Measurements from ENCODE around the gene KCNIP1. TPM values are rescaled to one million over a fixed set of nuclear protein-coding genes. Genes with fewer than 3 reads are reported as not detected.

Gene KCNIP1
- total and polyA plus RNA-seq, 9 of the 15 experiments (the other 6 are each of a cell fraction or from before 2014, with no cell fraction given) = not detected

- no peak overlapping the region for H3K27ac ChIP-seq (ENCODE audit: extremely low read depth, low read depth, low read length)
- no peak overlapping the region for H3K9ac ChIP-seq (ENCODE audit: insufficient read depth in 1 of 2, low read depth in 2 of 2, low read length in 2 of 2)
- H3K4me2 ChIP-seq (ENCODE audit: insufficient read depth, low read length) = no peak overlapping the region
- no peaks in the 10 kb centered on the region for H3K9me1 ChIP-seq (ENCODE audit: control insufficient read depth, insufficient read depth, low read length)
- no peaks in the 10 kb centered on the region for H3K27me3 ChIP-seq (ENCODE audit: control insufficient read depth in 2 of 2, insufficient read depth in 2 of 2, low read length in 2 of 2)
- ATAC-seq = no peak
- intact Hi-C loops (cut with micrococcal nuclease) (no loop called here), in situ Hi-C loops (cut with MboI) (no loop called here)
- H2AFZ ChIP-seq (ENCODE audit: low read depth, low read length) = no peak overlapping the region
- TF ChIP-seq SP2 (IDR thresholded peaks at IDR 0.05; ENCODE audit: extremely low read depth, low read depth, low read length, poor library complexity, severe bottlenecking) (no peak), HNRNPH1 (optimal IDR thresholded peaks at IDR 0.05; ENCODE audit: low read depth, low read length) (no peak), GABPB1 (CRISPR knock-in tag; IDR thresholded peaks at IDR 0.05) (no peak), HIVEP1 (CRISPR knock-in tag; IDR thresholded peaks at IDR 0.05) (no peak)
- TF ChIP-seq, protein P1, sequence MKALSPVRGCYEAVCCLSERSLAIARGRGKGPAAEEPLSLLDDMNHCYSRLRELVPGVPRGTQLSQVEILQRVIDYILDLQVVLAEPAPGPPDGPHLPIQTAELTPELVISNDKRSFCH (CRISPR knock-in tag; IDR thresholded peaks at IDR 0.05) = no peak
- TF ChIP-seq, protein P1 (tag; IDR thresholded peaks at IDR 0.05) = no peak
- FAIRE-seq = no peak
- no peaks in the 10 kb centered on the region for H3K79me2 ChIP-seq (ENCODE audit: control insufficient read depth, insufficient read depth, low read length)
- no peaks in the 10 kb centered on the region for H3K9me3 ChIP-seq (replicated peaks; ENCODE audit: control insufficient read depth, insufficient read depth, low read depth, low read length)
- H3K36me3 ChIP-seq (ENCODE audit: control insufficient read depth, insufficient read depth, low read length) = no peaks in the 10 kb centered on the region
- POLR2A ChIA-PET = no interaction called here
- CTCF ChIA-PET (ENCODE audit: low intra/inter-chr PET ratio) = interaction anchor here (0.7 kb wide), 1 partner anchor 81 kb away, joined by 3 read pairs; no protein-coding TSS in a partner anchor
- no peaks in the 10 kb centered on the region for H4K20me1 ChIP-seq (replicated peaks; ENCODE audit: control insufficient read depth, insufficient read depth, low read length)
- no peak overlapping the region for H3K4me3 ChIP-seq
- no TSS peak for BruUV-seq (replicated peaks)
- no peaks in the 10 kb centered on the region for H3K4me1 ChIP-seq (replicated peaks in 1 of 2; ENCODE audit: control insufficient read depth in 2 of 2, insufficient read depth in 2 of 2, low read length in 2 of 2)
- no peak for DNase-seq (ENCODE audit: extremely low read depth in 1 of 4, low spot score in 3 of 4)
- no CpG with 5 or more reads among the region's 2 CpGs for WGBS (ENCODE audit: insufficient coverage, low coverage, missing lambda C conversion rate)
Measured at GRCh38 chr5:170697031-170697430, 193.2 kb downstream of the KCNIP1 start.

GRCh38 chr5:170700503-170700902 is 196.7 kb downstream of the KCNIP1 start:
- intact Hi-C loops (cut with micrococcal nuclease) (no loop called here), in situ Hi-C loops (cut with MboI) (no loop called here)
- no peak overlapping the region for H3K4me3 ChIP-seq
- no peaks in the 10 kb centered on the region for H4K20me1 ChIP-seq (replicated peaks; ENCODE audit: control insufficient read depth, insufficient read depth, low read length)
- no peaks in the 10 kb centered on the region for H3K4me1 ChIP-seq (replicated peaks in 1 of 2; ENCODE audit: control insufficient read depth in 2 of 2, insufficient read depth in 2 of 2, low read length in 2 of 2)
- 2% methylated on average over 5 of the region's 5 CpGs for WGBS (ENCODE audit: insufficient coverage, low coverage, missing lambda C conversion rate)
- no peak overlapping the region for H2AFZ ChIP-seq (ENCODE audit: low read depth, low read length)
- H3K9me3 ChIP-seq (replicated peaks; ENCODE audit: control insufficient read depth, insufficient read depth, low read depth, low read length) = no peaks in the 10 kb centered on the region
- no peak for DNase-seq (ENCODE audit: extremely low read depth in 1 of 4, low spot score in 3 of 4)
- no peak for FAIRE-seq
- no peak overlapping the region for H3K27ac ChIP-seq (ENCODE audit: extremely low read depth, low read depth, low read length)
- no peak overlapping the region for H3K4me2 ChIP-seq (ENCODE audit: insufficient read depth, low read length)
- BruUV-seq (replicated peaks) = no TSS peak
- no peaks in the 10 kb centered on the region for H3K36me3 ChIP-seq (ENCODE audit: control insufficient read depth, insufficient read depth, low read length)
- H3K9me1 ChIP-seq (ENCODE audit: control insufficient read depth, insufficient read depth, low read length) = no peaks in the 10 kb centered on the region
- ChIA-PET CTCF (ENCODE audit: low intra/inter-chr PET ratio) (no interaction called here), POLR2A (interaction anchor here (1.1 kb wide), 1 partner anchor 12 kb away, joined by 3 read pairs; no protein-coding TSS in a partner anchor)
- no peaks in the 10 kb centered on the region for H3K79me2 ChIP-seq (ENCODE audit: control insufficient read depth, insufficient read depth, low read length)
- ATAC-seq = no peak
- H3K9ac ChIP-seq (ENCODE audit: insufficient read depth in 1 of 2, low read depth in 2 of 2, low read length in 2 of 2) = no peak overlapping the region
- H3K27me3 ChIP-seq (ENCODE audit: control insufficient read depth in 2 of 2, insufficient read depth in 2 of 2, low read length in 2 of 2) = no peaks in the 10 kb centered on the region
- TF ChIP-seq SMAD1 (IDR thresholded peaks at IDR 0.05; ENCODE audit: low read depth, low read length, partially characterized antibody) (no peak), PCBP2 (IDR thresholded peaks at IDR 0.05; ENCODE audit: low read depth, low read length, poor library complexity, severe bottlenecking) (no peak), POLR2H (tag; IDR thresholded peaks at IDR 0.05; ENCODE audit: low read depth) (no peak), NR2F6 (CRISPR knock-in tag; IDR thresholded peaks at IDR 0.05) (no peak), MXD1 (CRISPR knock-in tag; IDR thresholded peaks at IDR 0.05; ENCODE audit: borderline replicate concordance, poor library complexity, severe bottlenecking) (no peak), FOS (IDR thresholded peaks at IDR 0.05; ENCODE audit: extremely low read depth, insufficient read length) (no peak), ZFPM2 (CRISPR knock-in tag; IDR thresholded peaks at IDR 0.05) (no peak), OTX1 (CRISPR knock-in tag; IDR thresholded peaks at IDR 0.05) (no peak), BRF1 (IDR thresholded peaks at IDR 0.05; ENCODE audit: borderline replicate concordance, extremely low read depth, insufficient read length) (no peak), LEF1 (IDR thresholded peaks at IDR 0.05) (no peak)
